ENCODE data around the gene AKTIP.

Gene AKTIP

DNA sequence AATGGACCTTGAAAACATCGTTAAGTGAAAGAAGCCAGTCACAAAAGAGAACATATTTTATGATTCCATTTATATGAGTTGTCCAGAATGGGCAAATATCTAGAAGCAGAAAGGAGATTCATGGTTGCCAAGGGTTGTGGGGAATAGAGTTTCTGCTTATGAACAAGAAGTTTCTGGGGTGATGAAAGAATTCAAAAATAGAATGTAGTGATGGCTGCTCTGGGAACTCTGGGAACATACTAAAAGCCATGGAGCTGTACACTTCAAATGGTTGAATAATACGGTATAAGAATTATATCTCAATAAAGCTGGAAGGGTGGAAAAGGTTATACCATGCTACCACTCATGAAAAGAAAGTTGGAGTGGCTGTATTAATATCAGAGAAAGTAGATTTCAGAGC is 18.5 kb downstream of the AKTIP start:
- no peak for DNase-seq (ENCODE audit: extremely low read depth in 1 of 2, low read depth in 1 of 2)

DNA sequence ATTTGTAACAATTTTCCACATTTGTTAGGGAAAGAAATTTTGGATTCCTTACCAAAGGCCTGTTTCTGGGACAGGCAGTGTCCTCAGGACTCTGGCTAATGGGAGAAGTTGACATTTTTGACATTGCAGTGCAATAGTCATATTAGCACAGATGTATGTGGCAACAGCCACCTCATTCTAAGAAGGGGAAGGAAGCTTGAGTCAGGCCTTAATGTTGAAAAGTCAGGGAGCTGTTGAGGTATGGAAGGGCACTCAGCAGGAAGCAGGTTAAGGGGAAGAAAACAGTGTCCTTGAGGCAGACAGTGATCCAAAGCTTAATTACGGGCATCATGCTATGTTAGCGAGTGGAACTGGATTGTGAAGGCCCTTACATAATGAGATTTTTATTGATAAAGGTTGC is 20.9 kb downstream of the AKTIP start:
- DNase-seq (ENCODE audit: extremely low read depth in 1 of 2, low read depth in 1 of 2) = no peak

- no peak for DNase-seq (ENCODE audit: extremely low read depth in 1 of 2, low read depth in 1 of 2)
Measured at GRCh38 chr16:53480394-53480793, 22.6 kb downstream of the AKTIP start.

DNA sequence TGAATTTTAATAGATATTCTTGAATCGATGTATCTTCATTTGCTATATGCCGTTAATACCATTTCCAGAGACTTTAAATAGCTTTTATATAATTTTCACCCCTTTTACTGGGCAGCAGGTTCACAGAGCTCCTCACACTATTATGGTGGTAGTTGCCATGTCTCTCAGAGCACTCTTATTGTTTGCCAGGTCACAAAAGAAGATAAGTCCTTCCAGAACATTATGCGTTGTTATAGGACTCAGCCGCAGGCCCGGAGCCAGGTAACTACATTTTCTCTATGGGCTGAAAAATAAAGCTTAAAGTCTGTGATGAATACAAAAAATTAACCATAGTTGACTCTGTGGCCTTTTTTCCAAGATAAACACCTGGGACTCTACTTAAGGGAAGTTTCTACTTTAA is 24.0 kb downstream of the AKTIP start:
- DNase-seq (ENCODE audit: extremely low read depth in 1 of 2, low read depth in 1 of 2) = no peak

GRCh38 chr16:53476867-53477266 is 26.1 kb downstream of the AKTIP start:
- DNase-seq (ENCODE audit: extremely low read depth in 1 of 2, low read depth in 1 of 2) = no peak

DNA sequence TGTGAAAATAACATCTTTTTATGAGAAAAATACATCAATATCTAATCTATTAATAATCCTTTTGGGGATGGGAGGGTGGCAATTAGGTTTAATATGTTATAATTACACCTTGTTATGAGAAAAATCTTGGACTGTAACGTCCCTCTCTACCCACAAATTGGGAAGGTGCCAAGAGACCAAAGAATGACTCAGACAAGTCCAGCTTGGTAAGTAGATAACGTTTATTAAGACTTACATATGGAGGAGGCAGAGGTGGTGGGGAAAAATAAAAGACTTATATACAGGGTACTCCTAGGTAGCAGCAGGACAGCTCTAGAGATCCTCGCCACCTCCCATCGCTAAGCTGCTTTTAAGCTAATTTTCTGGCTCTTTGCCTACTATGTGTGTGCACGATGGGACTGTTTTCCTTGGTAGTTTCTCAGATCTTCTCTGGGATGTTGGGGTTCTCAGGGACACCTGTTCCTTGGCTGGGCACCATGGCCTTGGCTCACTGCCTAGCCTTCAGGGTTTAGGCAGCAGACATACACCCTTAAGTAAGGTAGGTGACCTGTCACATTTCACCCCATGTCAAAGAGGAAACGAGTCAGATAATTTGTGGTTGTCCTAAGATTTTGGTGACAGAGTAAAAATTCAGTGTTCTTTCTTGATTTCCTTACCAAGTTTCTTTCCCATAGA is 37.3 kb downstream of the AKTIP start:
- no peak for DNase-seq (ENCODE audit: extremely low read depth in 1 of 2, low read depth in 1 of 2)

- DNase-seq (ENCODE audit: extremely low read depth in 1 of 2, low read depth in 1 of 2) = no peak
Measured at GRCh38 chr16:53458635-53459034, 44.4 kb downstream of the AKTIP start.

DNA sequence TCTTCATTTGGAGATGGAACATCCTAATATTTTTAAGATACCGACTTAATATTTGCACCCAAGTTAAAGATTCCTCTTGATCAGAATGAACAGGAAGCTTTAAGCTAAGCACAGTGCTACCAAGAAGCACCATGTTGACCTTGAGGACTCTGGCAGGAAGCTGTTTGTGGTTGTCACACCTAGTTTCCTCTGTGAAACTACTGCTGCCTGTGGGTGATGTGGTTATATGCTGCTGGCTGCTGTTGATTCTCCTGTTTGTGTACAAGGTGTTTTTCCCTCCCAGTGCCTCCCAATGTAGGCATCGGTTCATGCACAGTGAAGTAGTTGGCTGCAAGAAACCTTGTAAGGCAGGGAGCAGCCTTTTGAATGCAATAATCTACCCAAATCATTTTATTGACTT is 45.3 kb downstream of the AKTIP start:
- peak; percentile 45 to 51 for DNase-seq (ENCODE audit: extremely low read depth in 1 of 2, low read depth in 1 of 2)

GRCh38 chr16:53456625-53457024 is 46.4 kb downstream of the AKTIP start:
- peak in 1 of 2 donors; percentile 12 for DNase-seq (ENCODE audit: extremely low read depth in 1 of 2, low read depth in 1 of 2)

- DNase-seq (ENCODE audit: extremely low read depth in 1 of 2, low read depth in 1 of 2) = no peak
Measured at GRCh38 chr16:53453928-53454327, 49.1 kb downstream of the AKTIP start.

DNA sequence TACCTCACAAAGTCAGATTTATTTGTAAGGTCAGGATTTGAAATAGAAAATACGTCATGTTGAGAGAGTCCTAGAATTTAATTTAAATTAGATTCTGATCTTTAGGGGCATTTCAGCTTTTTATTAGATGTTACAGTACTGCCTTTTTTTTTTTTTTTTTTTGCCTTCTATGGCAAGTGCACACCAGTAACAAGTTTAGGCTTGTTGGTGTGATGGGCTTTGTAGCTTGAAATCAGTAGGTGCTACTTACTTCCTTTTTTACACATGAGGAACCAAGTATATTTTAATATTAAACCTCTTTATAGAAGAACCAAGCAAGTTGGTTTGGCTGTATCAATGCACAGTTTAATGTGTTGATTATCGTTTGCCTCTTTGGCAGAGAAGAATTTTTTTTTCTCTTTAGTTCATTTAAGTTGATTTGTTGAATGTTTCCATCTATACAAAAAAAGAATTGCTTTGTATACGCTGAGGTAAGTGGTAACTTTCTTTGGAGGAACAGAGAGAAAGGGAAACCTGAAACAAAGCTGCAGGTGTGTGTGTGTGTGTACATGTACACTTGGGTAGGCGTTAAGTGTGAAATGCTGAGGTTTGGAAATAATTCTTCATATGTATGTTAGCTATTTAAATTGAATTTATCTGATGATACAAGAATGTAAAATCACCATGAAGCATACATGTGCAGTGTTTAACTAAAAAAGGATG is 53.0 kb downstream of the AKTIP start:
- DNase-seq (ENCODE audit: extremely low read depth in 1 of 2, low read depth in 1 of 2) = no peak

- no peak for DNase-seq (ENCODE audit: extremely low read depth in 1 of 2, low read depth in 1 of 2)
Measured at GRCh38 chr16:53446090-53446489, 56.9 kb downstream of the AKTIP start.

- no peak for DNase-seq (ENCODE audit: extremely low read depth in 1 of 2, low read depth in 1 of 2)
Measured at GRCh38 chr16:53445534-53445933, 57.5 kb downstream of the AKTIP start.
